GM12878 (cell line): ENCODE results near the gene GDF11. TPM values are rescaled to one million over a fixed set of nuclear protein-coding genes. Genes with fewer than 3 reads are reported as not detected.

Experiments
- ATAC-seq: fragments of 200-7000 bp; cut with Tn5 transposase; 3 replicates; pipeline ENCODE4 v1.9.1; 2020; ENCODE audit warnings: mild to moderate bottlenecking, moderate library complexity
- BruUV-seq: library from RNA; stranded (reverse); fragments of 400-500 nt; replicated peaks from 2 replicates; lab custom pipeline; 2021; lab: Mats Ljungman, UMichigan
- CTCF ChIA-PET: fragments of 300-600 bp; sonication (Branson Sonifier 250); formaldehyde crosslinking; extraction: SDS; loops from one replicate; lab custom pipeline; 2021; ENCODE audit warnings: inconsistent platforms; lab: Yijun Ruan, JAX
- POLR2A ChIA-PET: fragments of 350-600 bp; formaldehyde crosslinking; extraction: SDS; loops from one replicate; lab custom pipeline; 2021; ENCODE audit warnings: inconsistent platforms; lab: Charles Lee
- RAD21 ChIA-PET: fragments of 300-600 bp; sonication (Branson Sonifier 250); formaldehyde crosslinking; loops from one replicate; lab custom pipeline; 2023; ENCODE audit warnings: antibody characterized with exemption; ENCODE audit not compliant: unreplicated experiment; lab: Charles Lee
- SMC1A ChIA-PET: fragments of 300-600 bp; sonication (Branson Sonifier 250); formaldehyde crosslinking; loops from one replicate; lab custom pipeline; 2023; ENCODE audit not compliant: unreplicated experiment, uncharacterized antibody; lab: Charles Lee
- DNase-seq: peaks from one replicate; pipeline ENCODE4 v3.0.0-alpha.2; 2011; ENCODE audit warnings: low read depth, low spot score
- FAIRE-seq: peaks from 3 replicates; lab custom pipeline; 2011; peaks lifted over from hg19 to GRCh38; lab: Jason Lieb, UNC
- H2AFZ ChIP-seq: 2 replicates; pipeline ENCODE4 v1.6.0; 2011; ENCODE audit warnings: low read depth, low read length, control low read depth; ENCODE audit not compliant: control insufficient read depth
- H3K27ac ChIP-seq: 2 replicates; pipeline ENCODE4 v1.5.1; 2011; ENCODE audit warnings: control low read depth; ENCODE audit not compliant: control insufficient read depth, insufficient read depth
- H3K27me3 ChIP-seq, 2 experiments: replicated peaks in 1 of 2; 2 replicates each; pipeline versions ENCODE4 v1.6.0 to v1.6.1; 2011; ENCODE audit warnings: low read length in 1 of 2; ENCODE audit not compliant: control insufficient read depth in 2 of 2, insufficient read depth in 2 of 2
- H3K36me3 ChIP-seq, 2 experiments: 2 replicates each; pipeline ENCODE4 v1.5.1; 2011; ENCODE audit warnings: low read length in 1 of 2; ENCODE audit not compliant: control insufficient read depth in 2 of 2, insufficient read depth in 2 of 2
- H3K4me1 ChIP-seq: 2 replicates; pipeline ENCODE4 v1.6.1; 2011; ENCODE audit warnings: mild to moderate bottlenecking, low read length, moderate library complexity, mixed read lengths; ENCODE audit not compliant: control insufficient read depth, insufficient read depth
- H3K4me2 ChIP-seq: 2 replicates; pipeline ENCODE4 v1.6.0; 2011; ENCODE audit warnings: control low read depth; ENCODE audit not compliant: control insufficient read depth, insufficient read depth
- H3K4me3 ChIP-seq: fragments of 200-600 bp; sonication (generic); 2 replicates; pipeline ENCODE4 v1.5.1; 2016
- H3K79me2 ChIP-seq: 2 replicates; pipeline ENCODE4 v1.6.0; 2011; ENCODE audit warnings: low read length; ENCODE audit not compliant: control insufficient read depth, insufficient read depth
- H3K9ac ChIP-seq: 2 replicates; pipeline ENCODE4 v1.8.0; 2011; ENCODE audit warnings: low read length, control low read depth, mixed read lengths; ENCODE audit not compliant: control insufficient read depth, insufficient read depth
- H3K9me3 ChIP-seq: replicated peaks from 3 replicates; pipeline ENCODE4 v1.5.1; 2011; ENCODE audit warnings: mild to moderate bottlenecking, low read length; ENCODE audit not compliant: control insufficient read depth, insufficient read depth
- H4K20me1 ChIP-seq: 2 replicates; pipeline ENCODE4 v1.6.0; 2011; ENCODE audit not compliant: control insufficient read depth, insufficient read depth
- CHD1 ChIP-seq: IDR thresholded peaks from 2 replicates; pipeline ENCODE4 v1.6.1; 2012; ENCODE audit warnings: low read depth, low read length, improper control_type of control experiment
- DPF2 ChIP-seq: fragments of 450-650 bp; IDR thresholded peaks from 2 replicates; pipeline ENCODE4 v1.6.1; 2017; ENCODE audit warnings: mild to moderate bottlenecking
- HDAC2 ChIP-seq: fragments of 200-600 bp; sonication (generic); IDR thresholded peaks from 2 replicates; pipeline ENCODE4 v1.6.1; 2017
- IRF3 ChIP-seq: fragments of 450-650 bp; IDR thresholded peaks from 2 replicates; pipeline ENCODE4 v1.6.1; 2014; ENCODE audit warnings: mild to moderate bottlenecking
- PAX8 ChIP-seq: fragments of 450-650 bp; IDR thresholded peaks from 2 replicates; pipeline ENCODE4 v1.6.1; 2017; ENCODE audit warnings: mild to moderate bottlenecking, moderate library complexity
- SP1 ChIP-seq: IDR thresholded peaks from one replicate; pipeline ENCODE4 v1.6.1; 2011; ENCODE audit warnings: low read depth, low read length
- TCF7 ChIP-seq: IDR thresholded peaks from 2 replicates; pipeline ENCODE4 v1.6.1; 2014; ENCODE audit warnings: antibody characterized with exemption, borderline replicate concordance
- ZZZ3 ChIP-seq: IDR thresholded peaks from 2 replicates; pipeline ENCODE4 v1.6.1; 2011; ENCODE audit warnings: low read depth; ENCODE audit not compliant: control insufficient read depth, insufficient read length
- WGBS: methylation state at CpG from one replicate; pipeline ENCODE4 v1.1.6; 2016; ENCODE audit warnings: low lambda C conversion rate; ENCODE audit not compliant: insufficient replicate concordance, insufficient coverage; ENCODE audit errors: missing lambda C conversion rate; 5-methylcytosine and 5-hydroxymethylcytosine counted together
- in situ Hi-C: fragments of 300-500 bp; cut with MboI; formaldehyde crosslinking; loops from 9 replicates; pipeline ENCODE4 v1.14.3; 2018; ENCODE audit warnings: mixed read lengths
- intact Hi-C: fragments of 100-400 bp; cut with micrococcal nuclease; formaldehyde crosslinking; loops from one replicate; pipeline ENCODE4 v1.14.2; 2022; ENCODE audit not compliant: unreplicated experiment
- polyA plus RNA-seq, 11 experiments: library from polyadenylated mRNA; depleted of rRNA in 4 of 11; unstranded in 6 of 11; stranded (reverse) in 5 of 11; fragments of >200 nt; fragmentation: Nextera tagmentation in 4 of 11; fragmentation: Illumina TruSeq in 1 of 11; extraction: Ambion mirVana in 4 of 11; extraction: Trizol in 1 of 11; gene quantifications; 1 replicate in 1 of 11; 2 replicates in 10 of 11; pipeline versions ENCODE4 v1.2.1 to v1.2.3, GENCODE V29; 2011 to 2016; ENCODE audit warnings: inconsistent platforms in 2 of 11, missing spikeins in 2 of 11, low read depth in 1 of 11
- total RNA-seq, 4 experiments: library from RNA; depleted of rRNA in 3 of 4; stranded (reverse); fragments of >200 nt in 3 of 4; fragmentation: Illumina TruSeq in 1 of 4; extraction: Trizol in 1 of 4; gene quantifications; 2 replicates each; pipeline versions ENCODE4 v1.2.1 to v1.2.3, GENCODE V29; 2013 to 2021
- TF ChIP-seq, protein P1 (sequence below): fragments of 450-650 bp; IDR thresholded peaks from 2 replicates; pipeline ENCODE4 v1.6.1; 2017; ENCODE audit warnings: mild to moderate bottlenecking, moderate library complexity

Gene GDF11
- total and polyA plus RNA-seq, 10 of the 15 experiments (the other 5 are each of a cell fraction or from before 2014, with no cell fraction given), result 0.83 to 15.4 (median 4.3) TPM

GRCh38 chr12:55720071-55720564 is 22.8 kb upstream of the GDF11 start, which contains the start of gene RDH5:
RDH5 (plus strand) TSS chr12:55720393; CDS start chr12:55721185, 792 bp downstream.
- Histone ChIP-seq H3K27ac (no peak within 1 kb of the TSS), H4K20me1 (no peaks in the 10 kb centered on the region), H3K9me3 (no peaks in the 10 kb centered on the region), H3K4me3 (no peak within 1 kb of the TSS), H3K4me2 (0 out of 2 replicates have a peak within 1 kb of the TSS, but pooled peaks have one; percentile 100), H3K9ac (no peak within 1 kb of the TSS), H2AFZ (no peak within 1 kb of the TSS), H3K27me3 (no peaks in the 10 kb centered on the region), H3K79me2 (peaks cover 13% of the 10 kb centered on the region), H3K4me1 (peaks cover 25% of the 10 kb centered on the region), H3K36me3 (peaks cover 7% of the 10 kb centered on the region in 2 experiments; a peak in 3 of 4 replicates)
- no TSS peak for BruUV-seq
- WGBS, result 98% methylated on average over 6 of the region's 6 CpGs
- ChIA-PET SMC1A (interaction anchor here (0.9 to 3.5 kb wide), 7 partner anchors 10 to 208 kb away, joined by 3 to 16 read pairs (median 4); no protein-coding TSS in a partner anchor), CTCF (interaction anchor here (0.7 to 11.4 kb wide), 9 partner anchors 10 to 1240 kb away, joined by 3 to 205 read pairs (median 5); partner anchors contain the start of gene CD63), POLR2A (interaction anchor here (0.6 to 2.4 kb wide), 3 partner anchors 10 to 730 kb away, joined by 3 to 10 read pairs (median 3); no protein-coding TSS in a partner anchor), RAD21 (interaction anchor here (0.8 to 11.0 kb wide), 3 partner anchors 9 to 38 kb away, joined by 3 to 113 read pairs (median 4); partner anchors contain the start of gene CD63)
- intact Hi-C loops (no loop called here), in situ Hi-C loops (no loop called here)
- ATAC-seq (no peak), DNase-seq (no peak), FAIRE-seq (no peak)
- TF ChIP-seq IRF3 (no peak), SP1 (no peak), TCF7 (no peak), HDAC2 (no peak), DPF2 (no peak), PAX8 (no peak), ZZZ3 (no peak), CHD1 (no peak)
- TF ChIP-seq, protein P1, sequence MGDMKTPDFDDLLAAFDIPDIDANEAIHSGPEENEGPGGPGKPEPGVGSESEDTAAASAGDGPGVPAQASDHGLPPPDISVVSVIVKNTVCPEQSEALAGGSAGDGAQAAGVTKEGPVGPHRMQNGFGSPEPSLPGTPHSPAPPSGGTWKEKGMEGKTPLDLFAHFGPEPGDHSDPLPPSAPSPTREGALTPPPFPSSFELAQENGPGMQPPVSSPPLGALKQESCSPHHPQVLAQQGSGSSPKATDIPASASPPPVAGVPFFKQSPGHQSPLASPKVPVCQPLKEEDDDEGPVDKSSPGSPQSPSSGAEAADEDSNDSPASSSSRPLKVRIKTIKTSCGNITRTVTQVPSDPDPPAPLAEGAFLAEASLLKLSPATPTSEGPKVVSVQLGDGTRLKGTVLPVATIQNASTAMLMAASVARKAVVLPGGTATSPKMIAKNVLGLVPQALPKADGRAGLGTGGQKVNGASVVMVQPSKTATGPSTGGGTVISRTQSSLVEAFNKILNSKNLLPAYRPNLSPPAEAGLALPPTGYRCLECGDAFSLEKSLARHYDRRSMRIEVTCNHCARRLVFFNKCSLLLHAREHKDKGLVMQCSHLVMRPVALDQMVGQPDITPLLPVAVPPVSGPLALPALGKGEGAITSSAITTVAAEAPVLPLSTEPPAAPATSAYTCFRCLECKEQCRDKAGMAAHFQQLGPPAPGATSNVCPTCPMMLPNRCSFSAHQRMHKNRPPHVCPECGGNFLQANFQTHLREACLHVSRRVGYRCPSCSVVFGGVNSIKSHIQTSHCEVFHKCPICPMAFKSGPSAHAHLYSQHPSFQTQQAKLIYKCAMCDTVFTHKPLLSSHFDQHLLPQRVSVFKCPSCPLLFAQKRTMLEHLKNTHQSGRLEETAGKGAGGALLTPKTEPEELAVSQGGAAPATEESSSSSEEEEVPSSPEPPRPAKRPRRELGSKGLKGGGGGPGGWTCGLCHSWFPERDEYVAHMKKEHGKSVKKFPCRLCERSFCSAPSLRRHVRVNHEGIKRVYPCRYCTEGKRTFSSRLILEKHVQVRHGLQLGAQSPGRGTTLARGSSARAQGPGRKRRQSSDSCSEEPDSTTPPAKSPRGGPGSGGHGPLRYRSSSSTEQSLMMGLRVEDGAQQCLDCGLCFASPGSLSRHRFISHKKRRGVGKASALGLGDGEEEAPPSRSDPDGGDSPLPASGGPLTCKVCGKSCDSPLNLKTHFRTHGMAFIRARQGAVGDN, result no peak
